GM18870 (cell line): ENCODE data around the gene C1orf167.

Experiments used
- ATAC-seq: cut with Tn5 transposase; IDR thresholded peaks from one replicate; pipeline ENCODE4 v1.9.1; 2021; ENCODE audit warnings: moderate library complexity; ENCODE audit not compliant: unreplicated experiment

C1orf167 gene

DNA sequence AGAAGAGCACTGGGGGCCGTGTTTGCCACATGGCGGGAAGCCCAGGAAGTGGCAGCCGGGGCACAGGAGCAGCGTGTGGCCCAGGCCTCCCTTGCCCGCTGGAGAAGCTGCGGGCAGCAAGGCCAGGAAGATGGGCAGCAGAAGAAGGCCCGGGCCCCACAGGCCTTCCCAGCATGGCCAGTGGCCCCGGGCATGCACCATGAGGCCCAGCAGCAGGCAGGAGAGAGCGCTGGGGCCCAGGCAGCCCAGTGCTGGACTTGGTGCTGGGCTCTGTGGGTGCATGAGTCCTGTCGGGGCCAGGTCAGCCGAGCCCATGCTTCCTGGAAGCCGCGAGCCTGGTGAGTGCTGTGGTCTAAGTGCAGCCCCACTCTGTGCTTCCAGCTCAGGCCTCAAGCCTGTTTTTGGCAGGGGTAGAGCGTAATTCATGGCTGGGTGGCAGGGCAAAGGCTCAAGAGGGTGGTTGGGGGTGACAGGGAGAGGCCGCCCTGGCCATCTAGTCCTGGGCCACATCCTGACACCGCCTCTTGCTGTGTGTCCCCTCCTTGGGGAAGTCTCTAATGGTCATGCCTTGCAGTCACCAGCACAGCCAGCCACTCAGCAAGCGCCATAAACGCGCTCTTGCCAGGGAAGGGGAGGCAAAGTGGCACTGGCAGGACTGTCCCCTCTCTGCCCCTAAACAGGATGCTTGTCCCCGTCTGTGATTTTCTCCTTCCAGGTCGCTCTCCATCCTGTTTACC lies 22.4 kb downstream of the C1orf167 start:
- no peak for ATAC-seq

DNA sequence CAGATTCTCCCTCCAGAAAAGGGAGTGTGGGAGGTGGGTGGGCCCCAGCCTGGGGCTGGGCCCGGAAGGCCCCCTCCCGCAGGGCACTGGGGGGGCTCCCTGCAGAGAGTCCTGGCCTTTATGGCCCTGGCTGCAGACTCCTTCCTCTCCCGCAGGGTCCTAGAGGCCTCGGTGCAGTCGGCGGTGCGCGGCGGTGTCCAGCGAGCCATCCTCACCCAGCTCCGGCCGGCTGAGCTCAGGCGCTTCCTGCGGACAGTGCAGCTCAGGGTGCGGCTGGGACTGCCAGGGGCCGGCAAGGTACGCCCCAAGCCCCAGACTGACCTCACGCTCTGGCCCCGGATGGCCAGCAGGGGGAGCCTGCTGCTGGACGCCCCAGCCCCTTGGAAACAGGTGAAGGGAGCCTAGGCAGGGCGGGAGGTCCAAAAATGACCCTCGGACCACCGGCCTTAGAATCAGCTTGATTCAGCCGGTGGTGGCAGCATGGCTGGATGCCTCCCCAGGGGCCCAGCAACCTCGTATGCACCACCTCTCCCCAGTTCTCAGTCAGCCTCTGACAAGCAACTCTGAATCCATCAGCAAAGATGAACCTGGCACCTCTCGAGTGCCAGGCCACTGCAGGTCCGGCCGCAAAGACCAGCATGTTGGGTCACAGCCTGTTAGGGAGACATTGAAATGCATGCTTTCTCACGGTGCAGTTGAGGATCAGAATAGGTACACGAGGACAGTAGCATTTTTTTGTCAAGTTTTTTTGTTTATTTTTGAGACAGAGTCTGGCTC lies 23.2 kb downstream of the C1orf167 start:
- no peak for ATAC-seq

DNA sequence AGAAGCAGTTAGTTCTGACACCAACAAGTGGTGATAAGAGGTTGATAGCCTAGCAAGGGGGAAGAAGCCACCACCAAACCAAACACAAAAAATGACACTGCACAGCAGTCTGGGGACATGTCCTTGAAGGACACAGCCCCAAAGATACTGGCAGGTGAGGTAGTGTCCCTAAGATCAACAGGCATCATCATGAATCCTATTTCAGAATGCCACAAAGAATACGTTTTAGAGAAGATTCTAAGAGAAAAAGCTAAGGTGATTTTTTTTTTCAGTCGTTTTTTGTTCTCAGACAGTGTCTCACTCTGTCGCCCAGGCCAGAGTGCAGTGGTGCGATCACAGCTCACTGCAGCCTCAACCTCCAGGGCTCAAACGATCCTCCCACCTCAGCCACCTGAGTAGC lies 24.2 kb downstream of the C1orf167 start:
- no peak for ATAC-seq

DNA sequence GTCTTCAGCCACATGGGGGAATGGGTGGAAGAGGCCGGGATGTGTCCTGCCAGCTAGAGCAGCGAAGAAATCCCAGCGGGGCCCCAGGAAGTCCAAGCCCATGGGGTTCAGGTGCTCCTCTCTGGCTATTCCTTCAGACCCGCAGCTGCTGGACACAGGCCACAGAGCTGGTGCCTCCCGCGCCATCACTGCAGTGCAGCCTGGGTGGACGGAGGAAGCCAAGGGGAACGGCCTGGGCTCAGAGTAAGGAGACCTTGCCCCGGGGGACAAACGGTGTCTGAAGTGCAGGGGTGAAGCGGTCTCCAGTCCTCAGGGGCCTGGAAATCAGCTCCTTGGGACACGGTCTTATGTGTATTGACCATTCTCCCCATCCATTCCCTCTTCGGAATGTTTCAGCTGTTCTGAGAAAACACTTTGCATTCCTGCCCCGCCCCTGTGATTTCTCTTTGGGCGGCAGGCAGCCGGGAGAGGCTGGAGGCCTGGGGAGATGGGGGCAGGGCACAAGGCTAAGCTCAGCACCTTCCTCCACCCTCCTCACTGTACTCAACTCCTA lies 25.3 kb downstream of the C1orf167 start:
- no peak for ATAC-seq

DNA sequence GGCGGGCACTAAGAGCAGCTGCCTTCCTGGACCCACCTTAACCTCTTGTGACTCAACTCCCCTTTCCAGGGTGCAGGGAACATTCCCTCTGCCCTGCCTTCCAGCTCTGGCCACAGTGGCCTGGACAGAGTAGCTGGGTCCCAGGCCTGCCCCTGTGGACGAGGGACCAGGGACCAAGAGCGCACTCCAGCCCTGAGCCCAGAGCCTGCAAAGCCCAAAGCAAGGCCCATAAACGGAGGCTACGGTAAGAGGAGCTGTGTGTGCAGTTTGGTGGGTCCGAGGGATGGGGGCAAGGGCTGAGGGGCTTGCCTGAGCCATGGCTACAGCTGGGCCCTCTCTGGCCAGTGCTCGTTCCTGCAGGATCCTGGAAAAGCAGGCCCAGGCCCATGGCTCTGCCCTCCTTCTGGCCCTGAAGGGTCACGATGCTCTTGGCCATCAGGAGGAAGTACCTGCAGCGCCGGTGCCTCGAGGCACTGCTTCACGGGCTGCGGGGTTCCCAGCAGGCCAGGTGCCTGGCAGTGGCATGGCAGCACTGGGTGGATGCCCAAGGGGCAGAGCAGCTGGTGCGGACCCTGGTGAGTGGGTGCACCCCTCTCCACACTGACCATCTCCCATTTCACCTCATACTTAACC lies 25.9 kb downstream of the C1orf167 start:
- no peak for ATAC-seq

DNA sequence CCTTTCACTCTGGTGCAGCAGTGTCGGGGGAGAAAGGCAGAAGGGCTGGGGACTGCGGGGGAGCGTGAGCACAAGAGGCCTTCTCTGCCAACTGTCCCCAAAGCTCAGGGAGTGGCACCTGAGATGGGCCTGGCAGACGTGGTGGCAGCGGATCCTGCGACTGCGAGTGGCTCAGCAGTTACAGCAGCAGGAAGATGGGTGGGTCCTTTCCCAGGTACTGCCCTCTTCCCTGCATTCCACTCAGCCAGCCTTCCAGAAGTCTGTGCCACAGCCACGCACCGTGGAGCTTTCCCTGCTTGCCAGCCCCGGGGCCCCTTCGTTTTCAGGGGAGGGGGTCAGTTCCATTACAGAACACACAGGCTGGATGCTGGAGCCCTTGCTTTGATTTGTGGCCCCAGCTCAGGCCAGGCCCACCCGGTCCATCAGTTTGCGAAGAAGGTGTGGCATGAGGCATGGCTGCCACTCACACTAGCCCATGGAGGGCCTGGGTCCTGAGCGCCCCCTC lies 26.6 kb downstream of the C1orf167 start:
- ATAC-seq: no peak

DNA sequence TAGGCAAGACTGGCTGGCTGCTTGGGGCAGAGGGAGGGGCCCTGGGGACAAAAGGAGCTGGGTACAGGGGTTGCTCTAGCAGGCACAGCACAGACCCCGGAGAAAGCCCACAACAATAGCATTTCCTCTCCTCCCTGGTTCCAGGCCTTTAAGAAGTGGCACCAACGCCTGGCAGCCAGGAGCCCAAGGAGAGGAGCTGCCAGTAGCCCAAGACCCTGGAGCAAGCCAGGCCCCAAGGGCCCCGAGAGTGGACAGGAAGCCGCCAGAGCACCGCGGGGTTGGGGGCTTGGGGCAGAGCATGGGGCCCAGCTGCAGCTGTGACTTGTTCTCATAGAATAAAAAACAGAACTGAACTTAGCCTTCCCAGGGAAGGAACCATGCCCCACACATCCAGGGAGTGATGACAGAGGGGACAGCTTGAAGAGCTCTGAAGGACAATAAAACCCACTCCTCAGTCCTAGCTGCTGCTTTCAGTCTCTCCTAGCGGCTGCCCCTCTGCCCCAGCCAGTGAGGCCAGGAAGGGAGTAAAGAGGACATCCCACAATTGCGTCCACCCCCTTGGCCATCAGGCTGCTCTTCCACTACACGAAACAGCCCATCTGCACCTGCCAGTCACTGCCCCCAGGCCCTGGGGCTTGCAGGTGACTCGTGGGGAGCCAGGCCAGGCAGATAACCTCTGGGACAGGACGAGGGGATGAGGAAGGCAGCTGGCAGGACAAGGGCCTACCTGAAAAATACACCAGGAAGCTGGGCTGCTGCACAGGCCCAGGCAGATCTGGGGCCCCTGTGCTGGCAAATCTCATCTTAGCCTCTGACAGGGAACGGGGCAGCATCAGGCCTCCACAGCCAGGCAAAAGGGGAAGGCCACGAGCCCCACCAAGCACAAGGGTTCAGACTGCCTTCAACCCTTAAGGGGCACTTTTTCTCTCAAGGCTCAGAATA lies 27.4 kb downstream of the C1orf167 start:
- ATAC-seq: no peak

DNA sequence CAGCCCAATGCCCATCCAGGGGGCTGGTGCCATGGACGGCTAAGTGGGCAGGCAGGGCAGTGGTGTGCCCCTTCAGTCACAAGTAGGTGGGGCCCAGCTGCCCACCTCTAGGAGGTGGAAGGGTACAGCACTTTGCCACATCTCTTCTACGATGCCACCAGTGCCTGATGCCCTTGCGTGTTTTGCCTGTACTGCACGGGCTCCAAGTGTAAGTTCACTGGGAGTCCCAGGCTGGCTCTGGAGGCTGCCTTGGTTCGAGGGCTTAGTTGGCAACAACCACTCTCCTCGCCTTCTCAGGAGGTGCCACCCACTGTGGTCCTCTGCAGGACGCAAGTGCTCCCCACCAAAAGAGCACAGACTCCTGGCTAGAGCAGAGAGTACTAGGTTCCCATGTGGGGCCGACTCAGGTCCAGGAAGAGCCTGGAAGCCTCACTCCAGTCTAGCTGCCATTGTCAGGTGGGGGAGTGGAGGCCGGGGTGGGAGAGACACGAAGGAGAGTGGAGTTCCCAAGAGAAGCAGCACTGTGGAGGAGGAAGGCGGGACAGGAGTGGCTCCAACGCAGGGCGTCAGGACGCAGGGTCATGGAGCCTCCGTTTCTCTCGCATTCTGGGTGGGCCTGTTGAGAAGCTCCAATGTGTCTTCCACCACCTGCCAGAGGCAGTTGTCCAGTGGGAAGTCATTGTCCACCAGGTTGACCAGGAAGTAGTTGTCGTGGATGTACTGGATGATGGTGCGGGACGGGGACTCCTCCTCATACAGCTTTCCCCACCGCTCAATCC lies 28.3 kb downstream of the C1orf167 start:
- ATAC-seq: no peak

DNA sequence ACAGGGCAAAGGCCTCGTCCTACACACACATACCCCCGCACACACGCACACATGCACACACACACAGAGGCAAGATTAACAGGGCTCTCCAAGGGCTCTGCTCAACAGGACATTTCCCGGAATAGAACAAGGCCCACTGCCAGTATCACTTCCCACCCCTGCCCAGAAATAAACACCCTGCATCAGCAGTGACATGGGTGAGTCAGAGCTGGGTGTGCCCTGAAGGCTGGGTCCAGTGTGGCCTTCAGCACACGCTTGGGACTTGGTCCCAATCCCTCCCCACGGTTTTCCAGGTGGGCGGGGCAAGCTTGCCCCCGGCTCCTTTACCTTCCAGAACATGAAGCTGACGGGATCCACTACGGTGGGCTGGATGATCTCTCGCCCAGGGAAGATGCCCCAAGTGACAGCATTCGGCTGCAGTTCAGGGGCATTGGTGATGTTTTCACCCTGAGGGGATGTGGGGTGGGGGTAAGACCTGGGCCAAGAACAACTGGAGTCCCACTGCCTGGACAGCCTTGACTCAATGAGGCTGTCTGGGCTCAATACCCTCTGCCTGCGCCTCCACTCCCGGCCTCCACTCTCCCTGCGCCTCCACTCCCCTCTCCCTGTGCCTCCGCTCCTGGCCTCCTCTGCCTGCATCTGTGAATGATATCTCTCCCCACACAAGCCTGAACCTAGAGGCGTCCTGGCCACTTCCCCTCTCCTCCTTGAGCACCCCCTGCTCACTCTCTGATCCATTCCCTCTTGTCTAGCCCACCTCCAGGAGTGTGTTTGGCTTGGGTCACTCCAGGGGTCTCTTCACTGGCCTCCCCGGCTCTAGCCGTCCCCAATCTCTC lies 29.1 kb downstream of the C1orf167 start:
- no peak for ATAC-seq

DNA sequence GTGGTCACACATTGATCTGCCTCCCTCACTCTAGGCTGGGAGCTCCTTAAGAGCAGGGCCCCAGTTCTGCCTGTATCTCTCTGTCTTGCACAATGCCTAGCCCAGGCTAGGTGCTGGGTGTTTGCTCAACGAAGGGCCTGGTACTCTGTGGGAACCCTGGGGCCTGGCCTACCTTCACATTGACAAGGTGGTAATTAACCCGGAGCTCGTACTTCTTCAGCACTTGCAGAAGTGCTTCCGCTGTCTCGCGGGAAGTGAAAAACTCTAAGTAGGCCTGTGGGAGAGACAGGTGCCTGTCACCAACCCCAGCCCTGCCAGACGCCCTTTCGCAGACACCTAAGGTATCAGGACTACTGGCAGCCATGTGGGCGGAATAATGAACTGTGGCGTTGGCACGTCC lies 30.1 kb downstream of the C1orf167 start:
- no peak for ATAC-seq

DNA sequence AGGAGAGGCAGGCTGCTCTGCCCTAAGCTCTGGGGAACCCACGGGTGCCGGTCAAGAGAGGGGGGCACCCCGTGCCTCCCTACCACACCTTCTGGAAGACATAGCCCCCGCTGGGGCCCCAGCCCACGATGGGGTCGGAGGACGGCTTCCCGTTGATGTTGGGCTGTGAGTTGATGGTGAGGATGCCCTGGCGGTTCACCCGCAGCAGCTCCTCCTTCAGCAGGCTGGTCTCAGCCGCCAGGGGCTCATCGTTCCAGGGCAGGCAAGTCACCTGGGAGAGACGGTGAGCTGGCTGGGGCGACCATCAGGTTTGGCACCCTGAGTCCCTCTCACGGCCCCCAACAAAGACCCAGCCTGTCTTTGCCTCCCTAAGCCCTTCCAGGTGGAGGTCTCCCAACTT lies 31.8 kb downstream of the C1orf167 start:
- no peak for ATAC-seq

DNA sequence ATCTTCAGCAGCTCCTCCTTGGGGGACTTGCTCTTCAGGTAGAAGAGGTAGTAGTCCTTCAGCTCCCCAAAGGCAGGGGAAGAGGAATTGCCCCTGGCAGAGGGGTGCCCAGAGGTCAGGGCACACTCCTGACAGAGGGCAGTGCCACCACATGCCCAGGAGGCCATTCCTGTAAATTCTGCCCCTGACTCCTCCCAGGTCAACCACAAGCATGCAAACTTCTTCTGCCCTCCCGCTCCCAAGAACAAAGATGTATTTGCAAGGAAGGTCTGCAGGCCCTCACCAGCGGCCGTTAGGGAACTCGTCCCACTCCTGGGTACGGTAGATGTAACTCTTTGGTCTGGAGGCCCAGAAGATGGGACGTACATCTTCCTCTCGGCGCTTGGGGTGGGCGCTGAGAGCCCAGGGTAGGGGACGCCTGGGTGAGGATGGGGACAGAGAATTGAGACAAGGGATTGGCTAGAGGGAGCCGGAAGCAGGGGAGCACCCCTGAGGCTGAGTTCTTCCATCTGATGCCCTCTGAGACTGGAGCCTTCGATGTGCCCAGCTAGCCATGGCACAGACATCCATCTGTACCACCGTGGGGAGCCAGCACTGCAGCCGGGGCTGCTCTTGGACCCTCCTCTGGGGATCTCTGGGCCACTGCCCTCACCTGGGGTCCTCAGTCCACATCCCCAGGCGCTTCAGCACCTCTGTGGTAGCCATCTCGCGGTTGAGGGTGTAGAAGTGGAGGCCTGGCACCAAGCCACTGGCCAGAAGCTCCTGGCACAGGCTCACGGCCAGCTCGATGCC lies 32.6 kb downstream of the C1orf167 start:
- ATAC-seq: no peak

DNA sequence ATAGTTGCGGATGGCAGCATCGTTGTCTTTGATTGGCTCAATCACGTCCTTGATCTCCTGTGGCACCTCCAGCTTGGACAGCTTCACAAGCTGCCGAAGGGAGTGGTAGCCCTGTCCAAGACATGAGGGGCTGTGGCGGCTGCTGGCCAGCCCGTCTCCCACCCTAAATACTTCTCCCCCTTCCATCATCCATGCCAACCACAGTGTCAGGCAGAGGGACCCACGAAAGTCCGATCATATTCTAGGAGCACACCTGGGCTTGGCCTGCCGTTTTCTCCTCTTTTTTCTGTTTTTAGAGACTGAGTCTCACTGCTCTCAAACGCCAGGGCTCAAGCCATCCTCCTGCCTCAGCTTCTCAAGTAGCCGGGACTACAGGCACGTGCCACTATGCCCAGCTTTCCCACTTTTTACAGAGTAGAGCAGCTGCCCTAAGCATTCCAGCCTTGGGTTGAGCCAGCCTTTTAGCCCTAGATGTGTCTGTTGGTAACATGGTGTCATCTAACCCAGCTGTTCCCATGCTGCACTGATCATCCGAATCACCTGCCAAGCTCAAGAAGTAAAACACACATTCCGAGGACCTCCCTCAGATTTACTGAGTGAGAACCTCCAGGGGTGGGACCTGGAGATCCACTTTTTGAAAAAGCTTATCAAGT lies 33.4 kb downstream of the C1orf167 start:
- no peak for ATAC-seq

DNA sequence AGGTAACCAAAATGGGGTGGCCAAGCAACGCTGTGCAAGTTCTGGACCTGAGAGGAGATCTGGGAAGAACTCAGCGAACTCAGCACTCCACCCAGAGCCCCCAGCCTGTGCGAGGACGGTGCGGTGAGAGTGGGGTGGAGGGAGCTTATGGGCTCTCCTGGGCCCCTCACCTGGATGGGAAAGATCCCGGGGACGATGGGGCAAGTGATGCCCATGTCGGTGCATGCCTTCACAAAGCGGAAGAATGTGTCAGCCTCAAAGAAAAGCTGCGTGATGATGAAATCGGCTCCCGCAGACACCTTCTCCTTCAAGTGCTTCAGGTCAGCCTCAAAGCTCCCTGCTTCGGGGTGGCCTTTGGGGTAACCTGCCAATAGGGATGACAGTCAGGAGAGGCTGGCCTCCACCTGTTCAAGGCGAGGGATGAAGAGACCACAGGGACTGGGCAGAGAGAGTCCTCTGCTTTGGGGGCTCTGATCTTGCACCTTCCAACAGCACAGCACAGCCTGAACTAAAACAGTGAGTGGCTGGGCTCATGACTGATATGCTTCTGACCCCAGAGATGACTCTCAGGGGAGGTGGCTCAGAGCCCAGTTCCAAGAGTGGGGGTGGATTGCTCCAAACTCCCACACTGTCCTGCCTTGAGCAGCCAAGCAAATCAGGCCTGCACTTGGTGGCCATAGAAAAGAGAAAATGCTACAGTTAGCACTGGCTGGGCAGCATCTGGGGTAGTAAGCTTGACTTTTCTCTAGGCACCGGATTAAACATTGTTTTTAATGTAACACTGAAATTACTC lies 34.2 kb downstream of the C1orf167 start:
- no peak for ATAC-seq

DNA sequence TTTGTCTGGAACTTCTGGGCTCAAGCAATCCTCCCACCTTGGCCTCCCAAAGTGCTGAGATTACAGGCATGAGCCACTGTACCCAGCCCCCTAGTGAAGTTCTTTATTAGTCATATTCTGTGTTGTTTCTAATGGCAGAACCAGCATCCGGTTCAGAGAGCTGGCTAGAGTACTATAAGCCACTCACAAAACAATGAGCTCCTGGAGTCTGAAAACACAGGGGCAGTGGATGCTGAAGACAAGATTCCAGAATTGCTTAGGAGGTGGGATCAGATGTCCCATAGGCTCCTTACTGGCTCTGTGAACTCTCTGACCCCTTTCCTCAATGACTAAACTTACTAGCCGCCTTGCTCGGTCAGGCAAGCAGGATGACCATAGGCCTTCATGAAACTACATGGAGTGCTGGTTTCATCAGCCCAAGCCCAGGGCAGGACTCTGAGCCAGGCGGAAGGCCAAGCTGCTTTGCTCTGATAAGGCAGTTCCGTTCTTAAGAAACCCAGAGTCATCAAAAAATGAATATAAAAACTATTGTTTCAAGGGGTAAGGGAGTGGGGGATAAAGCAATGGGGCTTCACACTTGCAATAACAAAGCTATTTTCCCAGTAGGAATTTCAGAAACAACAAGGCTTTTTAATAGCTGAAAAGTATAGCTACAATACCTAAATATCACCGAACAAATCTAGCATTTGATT lies 35.7 kb downstream of the C1orf167 start:
- no peak for ATAC-seq

DNA sequence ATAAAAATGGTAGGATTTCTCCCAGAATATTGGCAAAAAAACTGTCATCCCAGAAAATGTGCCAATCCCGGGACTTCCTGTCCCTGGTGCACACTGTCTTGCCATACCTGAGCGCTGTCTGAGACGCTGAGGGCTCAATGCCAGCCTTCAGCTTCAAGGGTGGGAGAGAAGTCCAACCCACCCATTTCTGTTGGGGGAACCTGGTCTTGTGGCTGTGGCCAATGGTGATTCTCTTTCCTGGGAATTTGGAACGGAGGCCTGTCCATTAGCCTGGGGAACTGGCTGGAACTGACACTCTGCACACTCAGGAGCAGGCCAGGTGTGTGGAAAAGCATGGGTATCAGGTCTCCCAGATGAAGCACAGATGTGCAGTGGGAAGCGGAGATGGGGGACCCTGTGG lies 37.1 kb downstream of the C1orf167 start:
- no peak for ATAC-seq
